Immature natural killer cell (primary cell): ENCODE results near the gene FGF12. TPM values are rescaled to one million over a fixed set of nuclear protein-coding genes. Genes with fewer than 3 reads are reported as not detected.

ENCODE experiments used
- DNase-seq, 3 donors: peaks; one replicate each; pipeline ENCODE4 v3.0.0; 2022; ENCODE audit warnings: mixed read lengths in 1 of 3
- H3K27ac Mint-ChIP-seq, 6 donors: one replicate each; pipeline ENCODE4 v1.8.0; 2020; ENCODE audit warnings: mixed read lengths in 6 of 6, mild to moderate bottlenecking in 5 of 6, inconsistent platforms in 4 of 6, moderate library complexity in 3 of 6
- H3K27me3 Mint-ChIP-seq, 3 donors: one replicate each; pipeline ENCODE4 v1.8.0; 2020 to 2021; ENCODE audit warnings: low read depth in 3 of 3, mild to moderate bottlenecking in 3 of 3, mixed read lengths in 3 of 3, moderate library complexity in 3 of 3, inconsistent platforms in 1 of 3
- H3K36me3 Mint-ChIP-seq, 3 donors: one replicate each; pipeline ENCODE4 v1.8.0; 2020; ENCODE audit warnings: mixed read lengths in 3 of 3, inconsistent platforms in 2 of 3, mild to moderate bottlenecking in 2 of 3
- H3K4me1 Mint-ChIP-seq, 2 donors: one replicate each; pipeline ENCODE4 v1.8.0; 2020; ENCODE audit warnings: inconsistent platforms in 2 of 2, mild to moderate bottlenecking in 2 of 2, mixed read lengths in 2 of 2, moderate library complexity in 1 of 2
- H3K4me3 Mint-ChIP-seq, 5 donors: one replicate each; pipeline ENCODE4 v1.8.0; 2020; ENCODE audit warnings: mild to moderate bottlenecking in 5 of 5, mixed read lengths in 5 of 5, inconsistent platforms in 3 of 5, moderate library complexity in 3 of 5
- H3K9me3 Mint-ChIP-seq, 6 donors: one replicate each; pipeline ENCODE4 v1.8.0; 2020; ENCODE audit warnings: mild to moderate bottlenecking in 6 of 6, mixed read lengths in 6 of 6, inconsistent platforms in 4 of 6, moderate library complexity in 3 of 6
- polyA plus RNA-seq, 3 donors: library from polyadenylated mRNA; unstranded; fragments of 300-500 nt; fragmentation: Illumina TruSeq; gene quantifications; one replicate each; pipeline ENCODE4 v1.2.3, GENCODE V29; 2021

The FGF12 gene
- polyA plus RNA-seq, 3 donors from 2014 or later: not detected

DNA sequence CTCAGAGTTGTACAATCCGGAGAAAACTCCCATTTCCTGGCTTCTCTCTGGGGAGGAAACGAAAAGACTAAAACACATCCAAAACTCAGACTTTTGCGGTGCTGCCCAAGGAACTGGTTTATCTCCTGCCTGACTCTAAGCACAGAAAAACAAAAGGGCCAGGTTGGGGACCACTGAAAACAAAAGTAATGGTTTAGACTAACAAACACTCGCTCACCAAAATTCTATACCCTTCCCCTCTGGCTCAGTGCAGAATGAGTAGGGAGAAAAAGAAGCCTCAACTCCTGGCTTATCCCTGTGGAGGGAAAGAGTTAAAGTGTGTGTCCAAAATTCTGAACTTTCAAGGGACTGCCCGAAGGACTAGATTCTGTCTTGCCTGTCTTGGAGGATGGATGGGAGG is 173.6 kb downstream of the FGF12 start:
- DNase-seq: no peak
- no peak overlapping the region for H3K4me3 Mint-ChIP-seq
- peaks cover 0 to 4% (median 2%) of the 10 kb centered on the region in 3 donors for H3K36me3 Mint-ChIP-seq
- no peaks in the 10 kb centered on the region for H3K4me1 Mint-ChIP-seq
- peaks cover 9 to 26% (median 17%) of the 10 kb centered on the region in 6 donors for H3K9me3 Mint-ChIP-seq
- H3K27me3 Mint-ChIP-seq: peaks cover 0 to 1% (median 0%) of the 10 kb centered on the region in 3 donors
- H3K27ac Mint-ChIP-seq: no peak overlapping the region

DNA sequence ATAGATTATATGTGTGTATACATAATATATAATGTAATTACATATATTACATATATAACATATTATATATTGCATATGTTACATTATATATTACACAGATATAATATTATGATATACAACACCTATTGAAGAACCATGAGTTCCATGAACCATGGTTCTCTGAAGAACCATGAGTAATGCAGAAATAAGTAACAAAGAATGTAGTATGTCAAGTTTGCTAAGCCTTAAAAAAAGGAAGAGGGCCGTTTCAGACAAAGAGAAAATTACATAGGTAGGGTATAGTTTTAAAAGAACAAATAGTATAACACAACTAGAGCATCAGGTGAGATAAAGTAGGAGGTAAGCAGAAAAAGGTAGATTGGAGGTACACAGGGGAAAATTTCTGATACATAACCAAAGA is 177.0 kb downstream of the FGF12 start:
- no peak for DNase-seq
- H3K4me1 Mint-ChIP-seq: no peaks in the 10 kb centered on the region
- H3K27ac Mint-ChIP-seq: no peak overlapping the region
- H3K4me3 Mint-ChIP-seq: no peak overlapping the region
- peaks cover 7 to 31% (median 17%) of the 10 kb centered on the region in 6 donors for H3K9me3 Mint-ChIP-seq
- peaks cover 0 to 1% (median 0%) of the 10 kb centered on the region in 3 donors for H3K27me3 Mint-ChIP-seq
- H3K36me3 Mint-ChIP-seq: peaks cover 0 to 4% (median 2%) of the 10 kb centered on the region in 3 donors

DNA sequence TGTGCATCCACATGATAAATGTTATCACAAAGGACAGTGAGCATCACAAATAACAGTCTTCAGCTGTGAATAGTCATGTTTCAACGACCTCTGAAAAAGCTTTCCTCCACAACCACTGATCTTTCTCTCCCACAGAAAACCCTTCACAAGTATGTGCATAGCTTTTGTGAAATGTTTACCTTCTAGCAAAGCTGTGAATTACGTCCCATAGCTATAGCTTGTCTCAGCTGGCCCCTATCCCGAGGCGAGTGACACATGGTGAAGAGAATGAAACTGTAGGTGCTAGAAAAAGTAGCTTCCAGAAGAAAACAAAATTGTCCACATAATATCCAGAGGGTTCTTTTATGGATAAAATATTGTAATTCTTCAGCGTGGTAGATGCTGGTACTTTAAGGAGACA is 182.0 kb downstream of the FGF12 start:
- Mint-ChIP-seq H3K4me3 (no peak overlapping the region), H3K27ac (no peak overlapping the region), H3K36me3 (peaks cover 0 to 1% (median 0%) of the 10 kb centered on the region in 3 donors), H3K9me3 (peaks cover 6 to 30% (median 15%) of the 10 kb centered on the region in 6 donors), H3K27me3 (peaks cover 0 to 1% (median 0%) of the 10 kb centered on the region in 3 donors), H3K4me1 (no peaks in the 10 kb centered on the region)
- no peak for DNase-seq

DNA sequence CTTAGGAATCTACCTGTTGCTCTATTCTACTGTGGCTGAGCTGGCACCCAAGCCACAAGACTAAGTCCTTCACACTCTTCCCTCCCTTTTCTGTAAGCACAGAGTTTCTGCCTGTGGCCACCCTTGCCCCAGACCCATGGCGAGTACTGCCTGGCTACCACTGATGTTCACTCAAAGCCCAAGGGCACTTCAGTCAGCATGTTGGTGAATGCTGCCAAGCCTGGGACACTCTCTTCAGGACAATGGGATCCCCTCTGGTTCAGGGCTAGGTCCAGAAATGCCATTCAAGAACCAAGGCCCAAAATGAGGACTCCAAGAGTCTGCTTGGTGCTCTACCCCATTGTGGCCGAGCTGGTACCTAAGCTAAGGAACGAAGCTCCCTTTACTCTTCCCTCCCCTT is 184.2 kb downstream of the FGF12 start:
- Mint-ChIP-seq H3K4me3 (no peak overlapping the region), H3K9me3 (peaks cover 8 to 39% (median 15%) of the 10 kb centered on the region in 6 donors), H3K27me3 (peaks cover 0 to 1% (median 0%) of the 10 kb centered on the region in 3 donors), H3K27ac (no peak overlapping the region), H3K36me3 (no peaks in the 10 kb centered on the region), H3K4me1 (no peaks in the 10 kb centered on the region)
- no peak for DNase-seq

DNA sequence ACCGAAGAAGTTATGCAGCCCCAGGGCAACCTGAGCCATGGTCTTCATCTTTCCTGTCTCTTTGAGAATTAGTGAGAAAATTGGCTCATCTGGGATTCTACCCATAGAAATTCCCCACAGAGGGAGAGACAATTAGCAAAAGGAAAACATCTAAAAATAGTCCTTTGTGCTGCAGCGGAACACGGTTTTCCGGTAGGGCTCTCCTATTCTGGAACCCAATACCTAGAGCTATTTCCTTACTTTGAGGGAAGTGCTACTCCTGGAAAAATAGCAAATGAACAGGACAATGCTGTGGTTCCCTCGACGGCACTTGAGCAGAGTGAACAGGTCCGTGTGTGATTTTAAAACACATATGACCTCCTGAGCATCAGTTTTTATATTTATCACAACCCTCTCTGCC is 210.5 kb downstream of the FGF12 start:
- no peak for DNase-seq
- H3K27me3 Mint-ChIP-seq: peaks cover 6 to 7% (median 6%) of the 10 kb centered on the region in 3 donors
- H3K9me3 Mint-ChIP-seq: peaks cover 2 to 33% (median 8%) of the 10 kb centered on the region in 6 donors
- no peak overlapping the region for H3K4me3 Mint-ChIP-seq
- H3K4me1 Mint-ChIP-seq: peaks cover 0 to 2% of the 10 kb centered on the region in 2 donors
- H3K27ac Mint-ChIP-seq: no peak overlapping the region
- peaks cover 0 to 4% (median 0%) of the 10 kb centered on the region in 3 donors for H3K36me3 Mint-ChIP-seq

DNA sequence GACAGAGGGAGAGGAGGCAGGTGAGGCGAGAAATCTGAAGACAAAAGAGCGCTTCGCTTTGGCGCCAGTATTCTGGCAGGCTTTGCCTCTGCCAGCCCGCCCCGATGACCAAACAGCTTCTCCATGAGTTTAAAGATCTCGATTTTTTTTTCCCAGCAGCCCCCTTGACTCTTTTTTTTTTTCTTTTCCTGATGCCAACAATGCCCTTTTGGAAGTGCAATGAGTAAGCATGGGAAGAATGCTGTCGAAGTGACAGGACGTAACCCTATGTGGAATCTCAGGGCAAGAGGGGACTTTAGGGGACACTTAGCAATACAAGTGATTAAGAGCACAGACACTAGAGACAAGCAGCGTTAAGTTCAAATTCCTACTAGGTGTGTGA is 211.7 kb downstream of the FGF12 start:
- H3K27ac Mint-ChIP-seq: no peak overlapping the region
- peaks cover 2 to 33% (median 8%) of the 10 kb centered on the region in 6 donors for H3K9me3 Mint-ChIP-seq
- H3K27me3 Mint-ChIP-seq: peaks cover 6 to 7% (median 6%) of the 10 kb centered on the region in 3 donors
- peaks cover 0 to 4% (median 0%) of the 10 kb centered on the region in 3 donors for H3K36me3 Mint-ChIP-seq
- H3K4me1 Mint-ChIP-seq: peaks cover 0 to 2% of the 10 kb centered on the region in 2 donors
- H3K4me3 Mint-ChIP-seq: no peak overlapping the region
- no peak for DNase-seq

DNA sequence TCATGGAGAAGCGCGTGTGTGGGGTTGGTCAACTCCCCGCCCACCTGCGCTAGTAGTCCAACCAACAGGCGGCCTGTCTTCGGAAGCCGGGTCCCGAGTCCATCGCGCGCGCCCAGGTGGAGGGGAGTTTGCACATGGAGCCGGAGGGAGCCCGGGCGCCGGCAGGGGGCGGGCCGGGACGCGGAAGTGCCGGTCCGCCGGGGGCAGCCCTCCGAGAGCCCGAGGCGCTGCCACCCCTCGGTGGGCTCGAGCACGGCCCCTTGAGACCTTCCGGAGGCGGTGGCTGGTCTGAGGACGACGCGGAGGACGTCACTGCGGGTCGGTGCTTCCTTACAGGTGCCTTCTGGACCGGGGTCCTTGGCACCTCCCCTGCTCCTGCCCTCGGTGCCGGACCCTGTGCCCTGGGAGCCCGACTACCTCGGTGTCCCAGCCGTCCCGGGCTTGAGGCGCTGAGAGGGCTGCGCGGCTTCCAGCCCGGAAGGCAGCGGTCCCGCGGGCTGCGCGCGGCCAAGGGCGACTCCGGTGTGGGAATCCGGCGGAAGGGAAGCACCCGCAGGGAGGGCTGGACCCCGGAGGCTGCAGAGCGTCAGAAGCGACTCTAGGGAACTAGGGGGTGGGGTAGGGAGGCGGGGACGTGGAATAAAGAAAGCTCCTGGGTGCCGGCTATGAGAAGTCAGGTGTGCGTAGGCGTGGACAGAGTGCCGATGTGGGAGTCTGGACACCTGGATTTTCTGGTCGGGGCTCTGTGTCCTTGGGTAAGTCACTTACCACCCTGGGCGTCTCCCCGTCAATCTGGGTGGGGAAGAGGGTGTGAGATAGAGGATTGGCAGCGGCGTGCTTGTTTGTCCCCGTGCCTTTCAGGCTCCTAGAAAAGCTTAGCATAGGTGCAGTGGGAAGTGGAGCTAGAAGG is 212.3 kb downstream of the FGF12 start:
- Mint-ChIP-seq H3K36me3 (peaks cover 0 to 4% (median 0%) of the 10 kb centered on the region in 3 donors), H3K27ac (no peak overlapping the region), H3K27me3 (peaks cover 6 to 7% (median 6%) of the 10 kb centered on the region in 3 donors), H3K4me1 (peaks cover 0 to 2% of the 10 kb centered on the region in 2 donors), H3K9me3 (peaks cover 2 to 33% (median 8%) of the 10 kb centered on the region in 6 donors), H3K4me3 (no peak overlapping the region)
- DNase-seq: no peak

DNA sequence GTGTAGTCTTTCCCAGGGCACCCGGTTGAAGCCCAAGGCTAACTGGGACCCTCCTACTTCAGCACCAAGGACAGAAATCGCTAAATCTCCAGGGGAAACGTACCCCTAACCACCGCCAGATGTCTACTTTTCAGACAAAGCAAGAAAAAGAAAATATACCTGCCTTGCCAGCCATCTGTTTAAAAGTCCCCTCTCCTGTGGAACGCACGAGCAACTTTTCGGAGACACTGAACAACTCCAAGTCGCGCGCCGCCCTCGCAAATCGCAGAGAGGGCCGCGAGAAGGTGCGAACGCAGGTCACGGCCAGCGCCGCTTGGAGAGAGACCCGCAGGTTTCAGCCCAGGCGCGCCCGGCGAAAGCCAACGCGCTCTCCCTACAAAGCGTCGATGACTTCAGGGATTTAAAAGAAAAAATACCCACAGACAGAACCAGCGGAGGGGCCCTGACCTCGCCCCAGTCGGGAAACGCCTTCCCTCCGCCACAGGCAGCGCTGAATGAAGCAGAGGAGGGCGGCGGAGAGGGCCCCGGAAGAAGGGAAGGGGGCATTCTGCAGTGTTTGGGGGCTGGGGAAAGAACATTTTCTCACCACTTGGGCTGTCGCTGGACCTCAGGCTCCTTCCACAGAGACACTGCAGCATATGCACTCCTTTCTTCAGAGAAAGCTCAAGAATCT is 213.1 kb downstream of the FGF12 start:
- peaks cover 2 to 33% (median 8%) of the 10 kb centered on the region in 6 donors for H3K9me3 Mint-ChIP-seq
- H3K27me3 Mint-ChIP-seq: peaks cover 6 to 8% (median 7%) of the 10 kb centered on the region in 3 donors
- H3K4me3 Mint-ChIP-seq: peak overlapping the region in 1 of 5 donors; percentile 5

DNA sequence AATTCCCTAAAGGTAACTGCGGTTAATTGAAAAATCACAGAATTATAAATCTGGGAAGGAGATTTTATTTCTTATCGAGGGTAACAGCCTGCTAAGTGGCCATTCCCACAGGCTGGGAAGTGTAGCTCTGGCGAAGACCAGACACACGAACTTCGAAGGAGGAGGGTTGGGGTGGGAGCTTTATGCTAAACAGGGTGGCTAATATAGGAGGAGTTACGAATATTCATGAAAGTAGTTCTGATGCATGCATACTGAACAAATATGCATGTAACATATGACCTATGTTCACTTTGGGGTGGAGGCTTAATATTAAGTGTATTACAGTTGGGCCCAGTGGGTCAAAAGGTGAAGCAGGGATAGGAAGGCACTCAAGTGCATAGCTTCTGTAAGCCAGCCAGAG is 221.6 kb downstream of the FGF12 start:
- Mint-ChIP-seq H3K4me3 (no peak overlapping the region), H3K9me3 (peaks cover 0 to 15% (median 3%) of the 10 kb centered on the region in 6 donors), H3K36me3 (no peaks in the 10 kb centered on the region), H3K4me1 (no peaks in the 10 kb centered on the region), H3K27me3 (peaks cover 0 to 2% (median 0%) of the 10 kb centered on the region in 3 donors), H3K27ac (no peak overlapping the region)
- no peak for DNase-seq

More for the DNA sequence above, 213.1 kb downstream of the FGF12 start:
- peaks cover 0 to 2% of the 10 kb centered on the region in 2 donors for H3K4me1 Mint-ChIP-seq
- peaks cover 0 to 4% (median 0%) of the 10 kb centered on the region in 3 donors for H3K36me3 Mint-ChIP-seq
- no peak overlapping the region for H3K27ac Mint-ChIP-seq
- no peak for DNase-seq

DNA sequence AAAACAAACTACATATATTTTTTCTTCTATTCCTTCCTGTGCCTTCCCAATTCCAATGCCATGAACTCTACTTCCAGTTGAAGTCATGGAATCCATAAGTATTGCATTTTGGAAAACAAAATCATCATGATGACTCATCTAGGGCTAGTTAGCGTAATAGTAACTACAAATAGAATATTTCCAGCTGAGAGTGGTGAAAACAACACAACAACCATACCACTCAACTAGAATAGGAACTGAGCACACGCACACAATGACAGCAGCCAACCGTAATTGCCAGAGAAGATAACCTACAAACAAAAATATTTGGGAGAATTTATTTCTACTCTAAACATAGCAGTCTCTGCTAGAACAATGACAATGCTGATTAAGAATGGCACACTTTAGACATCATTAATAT is 225.9 kb downstream of the FGF12 start:
- Mint-ChIP-seq H3K4me1 (no peaks in the 10 kb centered on the region), H3K27me3 (no peaks in the 10 kb centered on the region), H3K9me3 (peaks cover 0 to 11% (median 4%) of the 10 kb centered on the region in 6 donors), H3K4me3 (no peak overlapping the region), H3K36me3 (no peaks in the 10 kb centered on the region), H3K27ac (no peak overlapping the region)
- DNase-seq: no peak

DNA sequence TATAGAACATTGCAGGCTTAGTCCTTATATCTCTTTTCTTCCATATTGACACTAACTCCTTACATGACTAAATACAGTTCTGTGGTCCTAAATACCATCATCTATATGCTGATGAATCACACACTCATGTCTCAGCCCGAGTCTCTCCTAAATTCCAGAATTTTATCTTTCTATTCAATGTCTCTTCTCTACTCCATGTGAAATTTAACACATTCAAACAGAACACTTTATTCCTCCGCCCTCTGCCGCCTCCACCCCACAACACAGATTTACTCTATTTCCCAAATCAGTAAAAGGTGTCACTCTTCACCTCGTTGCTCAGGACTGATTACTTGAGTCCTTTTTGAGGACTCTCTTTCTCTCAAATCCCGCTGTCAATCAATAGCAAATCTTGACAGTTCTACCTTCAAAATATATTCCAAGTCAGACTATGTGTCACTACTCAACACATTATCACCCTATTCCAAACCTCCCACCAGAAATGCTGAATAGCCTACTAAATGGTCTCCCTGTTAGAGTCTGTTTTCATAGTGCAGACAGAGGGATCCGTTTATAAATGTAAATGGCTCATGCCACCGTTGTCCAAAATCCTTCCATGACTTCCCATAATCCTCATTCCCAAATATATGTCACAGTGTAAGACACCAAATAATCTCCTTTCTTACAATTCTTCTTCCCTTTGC is 230.3 kb downstream of the FGF12 start:
- Mint-ChIP-seq H3K27ac (no peak overlapping the region), H3K27me3 (no peaks in the 10 kb centered on the region), H3K36me3 (no peaks in the 10 kb centered on the region), H3K4me1 (no peaks in the 10 kb centered on the region), H3K4me3 (no peak overlapping the region), H3K9me3 (peaks cover 0 to 6% (median under 1%) of the 10 kb centered on the region in 6 donors)
- DNase-seq: no peak

DNA sequence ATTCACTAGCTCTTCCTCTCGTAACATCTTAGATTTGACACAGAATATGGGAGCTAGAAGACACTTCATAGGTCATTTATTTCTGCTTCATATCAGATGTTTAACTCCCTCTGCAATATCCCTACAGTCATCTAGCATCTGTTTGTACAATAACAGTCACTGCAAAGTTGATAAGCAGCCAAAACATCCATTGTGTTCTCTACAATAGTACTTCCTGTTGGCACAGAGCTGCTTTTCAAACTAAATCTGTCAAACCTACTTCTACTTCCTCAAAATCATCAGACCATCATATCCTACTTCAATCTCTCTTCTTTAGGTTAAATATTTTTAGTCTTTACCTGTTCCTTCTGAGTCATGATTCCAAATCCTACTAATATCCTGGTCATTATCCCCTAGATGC is 233.2 kb downstream of the FGF12 start:
- no peak for DNase-seq
- Mint-ChIP-seq H3K27me3 (no peaks in the 10 kb centered on the region), H3K9me3 (peaks cover 0 to 4% (median 3%) of the 10 kb centered on the region in 6 donors), H3K4me1 (no peaks in the 10 kb centered on the region), H3K27ac (no peak overlapping the region), H3K4me3 (no peak overlapping the region), H3K36me3 (no peaks in the 10 kb centered on the region)

DNA sequence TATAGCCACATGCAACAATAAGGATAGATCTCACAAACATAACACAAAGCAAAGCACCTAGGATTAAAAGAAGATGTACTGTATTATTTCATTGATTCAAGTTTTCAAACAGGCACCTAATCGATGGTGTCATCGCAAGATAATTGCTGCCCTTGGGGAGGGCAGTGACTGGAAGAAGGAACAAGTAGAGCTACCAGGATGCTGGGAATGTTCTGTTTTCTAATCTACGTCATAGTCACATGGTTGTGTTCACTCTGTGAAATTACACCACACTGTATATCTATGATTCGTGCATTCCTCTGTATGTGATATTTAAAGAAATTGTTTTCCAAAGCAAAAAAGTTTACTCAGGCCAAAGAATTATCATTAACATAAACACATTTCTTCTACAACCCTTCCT is 236.6 kb downstream of the FGF12 start:
- no peak for DNase-seq
- no peaks in the 10 kb centered on the region for H3K36me3 Mint-ChIP-seq
- H3K4me1 Mint-ChIP-seq: no peaks in the 10 kb centered on the region
- H3K27ac Mint-ChIP-seq: no peak overlapping the region
- no peak overlapping the region for H3K4me3 Mint-ChIP-seq
- peaks cover 0 to 6% (median 4%) of the 10 kb centered on the region in 6 donors for H3K9me3 Mint-ChIP-seq
- no peaks in the 10 kb centered on the region for H3K27me3 Mint-ChIP-seq
